Measurements from ENCODE around the gene CCS. TPM values are rescaled to one million over a fixed set of nuclear protein-coding genes. Genes with fewer than 3 reads are reported as not detected.
"Not testable (repeated sequence)": the region's sequence is repeated elsewhere in the genome, so short reads cannot be mapped to it uniquely, and the experiment has no call there.

CCS gene
- total RNA-seq, 4 donors from 2014 or later = 27.8 to 50.7 (median 34.8) TPM

DNA sequence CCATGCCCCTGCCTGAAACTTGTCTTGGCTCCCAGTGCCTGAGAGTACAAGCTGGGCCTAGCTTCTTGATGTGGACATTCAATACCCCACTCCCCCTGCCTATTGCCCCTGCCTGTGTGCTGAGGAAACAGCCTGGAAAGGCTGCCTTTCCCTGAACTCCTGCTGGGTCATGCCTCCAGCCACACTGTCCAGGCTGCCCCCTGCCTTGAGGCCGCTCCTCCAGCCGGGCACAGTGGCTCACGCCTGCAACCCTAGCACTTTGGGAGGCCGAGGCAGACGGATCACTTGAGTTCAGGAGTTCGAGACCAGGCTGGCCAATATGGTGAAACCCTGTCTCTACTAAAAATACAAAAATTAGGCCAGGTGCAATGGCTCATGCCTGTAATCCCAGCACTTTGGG lies 10.1 kb downstream of the CCS start:
- 82% methylated on average over 5 of the region's 6 CpGs for WGBS

DNA sequence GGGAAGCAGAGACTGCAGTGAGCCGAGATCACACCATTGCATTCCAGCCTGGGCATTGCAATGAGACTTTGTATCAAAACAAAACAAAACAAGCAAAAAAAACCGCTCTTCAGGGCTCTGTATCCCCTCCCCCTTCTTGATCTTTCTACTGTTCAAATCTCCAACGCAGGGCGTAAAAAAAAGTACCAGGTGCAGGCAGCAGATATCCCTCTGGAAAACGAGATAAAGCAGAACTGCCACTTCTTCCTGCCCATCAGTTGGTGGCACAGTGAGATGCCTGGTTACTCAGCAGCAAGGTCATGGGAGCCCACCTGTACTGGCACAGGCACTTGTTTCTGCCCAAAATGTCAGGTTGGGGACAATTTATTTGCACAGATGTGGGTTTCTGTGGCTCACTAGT lies 11.2 kb downstream of the CCS start:
- no peak overlapping the region for H3K27ac ChIP-seq (replicated peaks in 1 of 4)
- no peaks in the 10 kb centered on the region for H3K9me3 ChIP-seq
- no peaks in the 10 kb centered on the region for H3K27me3 ChIP-seq
- DNase-seq (ENCODE audit: extremely low spot score) = no peak
- no peak overlapping the region for H3K4me3 ChIP-seq
- intact Hi-C loops (cut with DNase I) = no loop called here
- 97% methylated on average over 5 of the region's 5 CpGs for WGBS
- H3K4me1 ChIP-seq = peaks cover 26 to 41% (median 36%) of the 10 kb centered on the region in 4 donors
- peaks cover 16 to 54% (median 43%) of the 10 kb centered on the region in 4 donors for H3K36me3 ChIP-seq
- TF ChIP-seq EP300 (IDR thresholded peaks at IDR 0.05) (no peak), POLR2A (IDR thresholded peaks at IDR 0.05; ENCODE audit: low read depth) (no peak), POLR2AphosphoS5 (IDR thresholded peaks at IDR 0.05) (no peak)
- TF ChIP-seq, protein P1, sequence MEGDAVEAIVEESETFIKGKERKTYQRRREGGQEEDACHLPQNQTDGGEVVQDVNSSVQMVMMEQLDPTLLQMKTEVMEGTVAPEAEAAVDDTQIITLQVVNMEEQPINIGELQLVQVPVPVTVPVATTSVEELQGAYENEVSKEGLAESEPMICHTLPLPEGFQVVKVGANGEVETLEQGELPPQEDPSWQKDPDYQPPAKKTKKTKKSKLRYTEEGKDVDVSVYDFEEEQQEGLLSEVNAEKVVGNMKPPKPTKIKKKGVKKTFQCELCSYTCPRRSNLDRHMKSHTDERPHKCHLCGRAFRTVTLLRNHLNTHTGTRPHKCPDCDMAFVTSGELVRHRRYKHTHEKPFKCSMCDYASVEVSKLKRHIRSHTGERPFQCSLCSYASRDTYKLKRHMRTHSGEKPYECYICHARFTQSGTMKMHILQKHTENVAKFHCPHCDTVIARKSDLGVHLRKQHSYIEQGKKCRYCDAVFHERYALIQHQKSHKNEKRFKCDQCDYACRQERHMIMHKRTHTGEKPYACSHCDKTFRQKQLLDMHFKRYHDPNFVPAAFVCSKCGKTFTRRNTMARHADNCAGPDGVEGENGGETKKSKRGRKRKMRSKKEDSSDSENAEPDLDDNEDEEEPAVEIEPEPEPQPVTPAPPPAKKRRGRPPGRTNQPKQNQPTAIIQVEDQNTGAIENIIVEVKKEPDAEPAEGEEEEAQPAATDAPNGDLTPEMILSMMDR (IDR thresholded peaks at IDR 0.05) = no peak

More for the DNA sequence above, 10.1 kb downstream of the CCS start:
- no peak for DNase-seq (ENCODE audit: extremely low spot score)
- Histone ChIP-seq H3K36me3 (peaks cover 16 to 57% (median 47%) of the 10 kb centered on the region in 4 donors), H3K4me1 (peaks cover 24 to 35% (median 30%) of the 10 kb centered on the region in 4 donors), H3K27ac (replicated peaks in 1 of 4) (peak overlapping the region in 1 of 4 donors; percentile 54), H3K9me3 (no peaks in the 10 kb centered on the region), H3K27me3 (no peaks in the 10 kb centered on the region), H3K4me3 (no peak overlapping the region)
- intact Hi-C loops (cut with DNase I) = no loop called here
- TF ChIP-seq POLR2AphosphoS5 (IDR thresholded peaks at IDR 0.05) (no peak), POLR2A (IDR thresholded peaks at IDR 0.05; ENCODE audit: low read depth) (no peak), EP300 (IDR thresholded peaks at IDR 0.05) (no peak)
- TF ChIP-seq, protein P1 (IDR thresholded peaks at IDR 0.05) = no peak

DNA sequence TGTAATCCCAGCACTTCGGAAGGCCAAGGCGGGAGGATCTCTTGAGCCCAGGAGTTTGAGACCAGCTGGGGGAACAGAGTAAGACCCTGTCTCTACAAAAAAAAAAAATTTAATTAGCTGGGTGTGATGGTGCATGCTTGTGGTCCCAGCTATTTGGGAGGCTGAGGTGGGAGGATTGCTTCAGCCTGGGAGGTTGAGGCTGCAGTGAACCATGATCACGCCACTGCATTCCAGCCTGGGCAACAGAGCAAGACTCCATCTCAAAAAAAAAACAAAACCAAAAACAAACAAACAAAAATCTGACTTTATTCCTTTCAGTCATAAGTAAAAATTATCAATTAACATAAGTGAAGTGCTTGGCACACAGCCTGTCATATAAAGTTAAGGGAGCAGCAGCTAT lies 13.6 kb downstream of the CCS start:
- peaks cover 8 to 33% (median 27%) of the 10 kb centered on the region in 4 donors for H3K36me3 ChIP-seq
- H3K4me1 ChIP-seq = peaks cover 26 to 38% (median 33%) of the 10 kb centered on the region in 4 donors
- H3K27ac ChIP-seq (replicated peaks in 1 of 4) = peak overlapping the region; percentile 84 to 87 (median 86)
- intact Hi-C loops (cut with DNase I); H3K9me3 ChIP-seq; H3K4me3 ChIP-seq; DNase-seq (ENCODE audit: extremely low spot score); H3K27me3 ChIP-seq: not testable (repeated sequence)
- 91% methylated on average over 3 of the region's 3 CpGs for WGBS

DNA sequence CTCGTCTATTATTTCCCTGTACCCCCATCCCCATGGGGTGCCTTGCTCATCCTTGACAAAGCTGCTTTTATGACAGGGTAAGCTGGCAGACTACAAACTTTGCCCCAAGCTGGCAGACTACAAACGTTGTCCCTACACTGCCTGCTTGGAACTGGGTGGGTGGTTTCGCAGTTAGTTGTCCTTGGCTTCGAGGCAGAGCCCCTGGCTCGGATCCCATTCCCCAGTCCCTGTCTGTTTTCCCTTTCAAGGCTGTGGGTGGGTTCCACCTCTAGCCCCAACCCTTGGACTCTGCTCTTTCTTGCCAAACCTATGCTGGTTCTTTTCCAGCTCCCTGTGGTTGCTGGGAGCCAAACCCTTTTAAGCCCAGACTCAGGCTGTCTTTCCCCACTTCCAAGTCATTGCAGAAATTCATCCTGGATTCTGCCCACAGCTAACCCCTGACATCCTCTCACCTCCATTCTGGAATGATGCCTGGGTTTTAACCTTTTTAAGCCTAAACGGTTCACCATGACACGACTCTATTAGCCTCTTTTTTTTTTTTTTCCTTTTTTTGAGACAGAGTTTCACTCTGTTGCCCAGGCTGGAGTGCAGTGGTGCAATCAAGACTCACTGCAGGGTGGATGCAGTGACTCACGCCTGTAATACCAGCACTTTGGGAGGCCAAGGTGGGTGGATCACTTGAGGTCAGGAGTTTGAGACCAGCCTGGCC lies 14.3 kb downstream of the CCS start:
- H3K27me3 ChIP-seq = no peaks in the 10 kb centered on the region
- DNase-seq (ENCODE audit: extremely low spot score) = peak; percentile 92
- WGBS = 36% methylated on average over 7 of the region's 8 CpGs
- peak overlapping the region; percentile 84 to 87 (median 86) for H3K27ac ChIP-seq (replicated peaks in 1 of 4)
- no peaks in the 10 kb centered on the region for H3K9me3 ChIP-seq
- intact Hi-C loops (cut with DNase I) = no loop called here
- peaks cover 8 to 33% (median 27%) of the 10 kb centered on the region in 4 donors for H3K36me3 ChIP-seq
- no peak overlapping the region for H3K4me3 ChIP-seq
- TF ChIP-seq POLR2AphosphoS5 (IDR thresholded peaks at IDR 0.05) (peak; percentile 61 to 66), EP300 (IDR thresholded peaks at IDR 0.05) (no peak), POLR2A (IDR thresholded peaks at IDR 0.05; ENCODE audit: low read depth) (no peak)
- TF ChIP-seq, protein P1 (IDR thresholded peaks at IDR 0.05) = no peak
- peaks cover 20 to 32% (median 26%) of the 10 kb centered on the region in 4 donors for H3K4me1 ChIP-seq

DNA sequence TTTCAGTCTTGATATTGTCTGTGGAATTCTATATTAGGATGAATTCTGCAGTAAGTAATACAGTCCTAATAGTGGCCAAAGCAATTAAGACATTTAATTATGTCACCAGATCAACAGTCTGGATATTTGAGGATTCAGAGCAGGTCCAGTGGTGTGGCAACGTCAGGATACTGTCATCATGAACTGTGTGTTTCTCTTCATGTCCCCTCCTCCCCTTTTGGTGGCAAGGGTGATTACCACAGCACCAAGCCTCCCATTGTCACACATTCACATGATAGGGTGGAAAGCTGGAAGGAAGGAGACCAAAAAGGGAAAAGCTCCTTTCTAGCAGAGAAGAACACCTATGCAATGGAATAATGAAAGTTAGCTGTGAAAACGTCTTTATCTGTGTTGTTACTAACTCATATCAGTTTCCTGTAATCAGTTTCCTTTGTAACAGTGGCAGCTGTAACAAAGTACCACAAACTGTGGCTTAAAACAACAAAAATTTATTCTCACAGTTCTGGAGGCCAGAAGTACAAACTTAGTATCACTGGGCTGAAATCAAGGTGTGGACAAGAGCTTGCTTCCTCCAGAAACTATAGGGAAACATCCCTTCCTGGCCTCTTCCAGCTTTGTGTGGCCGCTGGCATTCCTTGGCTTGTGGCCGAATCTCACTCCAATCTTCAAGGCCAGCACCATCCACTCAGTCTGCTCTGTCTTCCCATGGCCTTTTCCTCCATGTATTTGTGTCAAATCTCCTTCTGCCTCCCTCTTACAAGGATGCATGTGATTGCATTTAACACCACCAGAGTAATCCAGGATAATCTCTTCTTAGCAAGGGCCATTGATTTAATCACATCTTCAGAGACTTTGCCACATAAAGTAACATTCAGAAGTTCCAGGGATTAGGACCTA lies 17.0 kb downstream of the CCS start:
- no peak overlapping the region for H3K27ac ChIP-seq (replicated peaks in 1 of 4)
- 81% methylated on average over 4 of the region's 4 CpGs for WGBS
- intact Hi-C loops (cut with DNase I) = no loop called here

More for the DNA sequence above, 17.0 kb downstream of the CCS start:
- H3K27me3 ChIP-seq = no peaks in the 10 kb centered on the region
- H3K4me3 ChIP-seq = no peak overlapping the region
- peaks cover 16 to 26% (median 23%) of the 10 kb centered on the region in 4 donors for H3K4me1 ChIP-seq
- no peak for TF ChIP-seq EP300 (IDR thresholded peaks at IDR 0.05)
- TF ChIP-seq, protein P1 (IDR thresholded peaks at IDR 0.05) = no peak
- no peak for TF ChIP-seq POLR2AphosphoS5 (IDR thresholded peaks at IDR 0.05)
- TF ChIP-seq POLR2A (IDR thresholded peaks at IDR 0.05; ENCODE audit: low read depth) = no peak
- peaks cover 8 to 16% (median 14%) of the 10 kb centered on the region in 4 donors for H3K36me3 ChIP-seq
- no peaks in the 10 kb centered on the region for H3K9me3 ChIP-seq
- no peak for DNase-seq (ENCODE audit: extremely low spot score)

All from esophagus muscularis mucosa (tissue), 4 donors.